SK-N-SH treated with all-trans-retinoic acid at 6 μM for 48 hours (cell line): ENCODE data around the gene SUGP2.

Experiments used
- ATAC-seq: fragments of 200-7000 bp; cut with Tn5 transposase; 3 replicates; pipeline ENCODE4 v1.9.1; 2020; ENCODE audit warnings: mild to moderate bottlenecking, moderate library complexity
- ARNTL ChIP-seq: fragments of 450-650 bp; formaldehyde crosslinking; IDR thresholded peaks from 2 replicates; pipeline ENCODE4 v1.5.0; 2020; ENCODE audit warnings: low read depth, mild to moderate bottlenecking, moderate library complexity, borderline replicate concordance
- BACH2 ChIP-seq: fragments of 250-450 bp; sonication (Bioruptor Pico); IDR thresholded peaks from 2 replicates; pipeline ENCODE4 v1.9.0; 2021; ENCODE audit warnings: mild to moderate bottlenecking, borderline replicate concordance
- CSDC2 ChIP-seq: fragments of 250-450 bp; sonication (Bioruptor Pico); IDR thresholded peaks from 2 replicates; pipeline ENCODE4 v1.5.0; 2020; ENCODE audit warnings: mild to moderate bottlenecking, moderate library complexity
- ESRRG ChIP-seq: fragments of 250-450 bp; sonication (Bioruptor Pico); IDR thresholded peaks from 2 replicates; pipeline ENCODE4 v1.6.1; 2021; ENCODE audit warnings: mild to moderate bottlenecking
- GLIS3 ChIP-seq: fragments of 250-450 bp; sonication (Bioruptor Pico); IDR thresholded peaks from 2 replicates; pipeline ENCODE4 v1.5.0; 2020; ENCODE audit warnings: mild to moderate bottlenecking, moderate library complexity
- ISL1 ChIP-seq: fragments of 250-450 bp; sonication (Bioruptor Pico); IDR thresholded peaks from 2 replicates; pipeline ENCODE4 v2.1.2; 2022; ENCODE audit warnings: mild to moderate bottlenecking, moderate library complexity
- OSR1 ChIP-seq: fragments of 250-450 bp; sonication (Bioruptor Pico); IDR thresholded peaks from 2 replicates; pipeline ENCODE4 v1.8.0; 2022; ENCODE audit warnings: moderate library complexity, mild to moderate bottlenecking, inconsistent platforms
- PATZ1 ChIP-seq: fragments of 250-450 bp; sonication (Bioruptor Pico); IDR thresholded peaks from 2 replicates; pipeline ENCODE4 v1.8.0; 2020; ENCODE audit warnings: mild to moderate bottlenecking, moderate library complexity, borderline replicate concordance
- POU6F1 ChIP-seq: fragments of 250-450 bp; sonication (Bioruptor Pico); IDR thresholded peaks from 2 replicates; pipeline ENCODE4 v1.8.0; 2021; ENCODE audit warnings: low read depth, mild to moderate bottlenecking, moderate library complexity, borderline replicate concordance
- PPARA ChIP-seq: fragments of 250-450 bp; sonication (Bioruptor Pico); IDR thresholded peaks from 2 replicates; pipeline ENCODE4 v1.5.0; 2020; ENCODE audit warnings: mild to moderate bottlenecking, borderline replicate concordance
- RARB ChIP-seq: fragments of 250-450 bp; sonication (Bioruptor Pico); IDR thresholded peaks from 2 replicates; pipeline ENCODE4 v1.8.0; 2021; ENCODE audit warnings: mild to moderate bottlenecking, moderate library complexity
- SNAI2 ChIP-seq: fragments of 250-450 bp; sonication (Bioruptor Pico); IDR thresholded peaks from 2 replicates; pipeline ENCODE4 v1.5.0; 2020; ENCODE audit warnings: mild to moderate bottlenecking, moderate library complexity
- TCF4 ChIP-seq: fragments of 250-450 bp; sonication (Bioruptor Pico); IDR thresholded peaks from 2 replicates; pipeline ENCODE4 v1.8.0; 2021; ENCODE audit warnings: mild to moderate bottlenecking, moderate library complexity, borderline replicate concordance
- TOX ChIP-seq: fragments of 250-450 bp; sonication (Bioruptor Pico); IDR thresholded peaks from 2 replicates; pipeline ENCODE4 v1.8.0; 2021; ENCODE audit warnings: mild to moderate bottlenecking, moderate library complexity, borderline replicate concordance
- ZFP3 ChIP-seq: fragments of 250-450 bp; sonication (Bioruptor Pico); IDR thresholded peaks from 2 replicates; pipeline ENCODE4 v1.5.0; 2020; ENCODE audit warnings: mild to moderate bottlenecking, moderate library complexity
- ZFP30 ChIP-seq: fragments of 450-650 bp; formaldehyde crosslinking; IDR thresholded peaks from 2 replicates; pipeline ENCODE4 v1.5.0; 2022; ENCODE audit warnings: mild to moderate bottlenecking, moderate library complexity
- ZNF565 ChIP-seq: fragments of 450-650 bp; formaldehyde crosslinking; conservative IDR thresholded peaks from 2 replicates; pipeline ENCODE4 v1.5.0; 2020; ENCODE audit warnings: low read depth, mild to moderate bottlenecking, moderate library complexity
- ZNF8 ChIP-seq: fragments of 450-650 bp; formaldehyde crosslinking; IDR thresholded peaks from 2 replicates; pipeline ENCODE4 v1.5.0; 2020; ENCODE audit warnings: mild to moderate bottlenecking, moderate library complexity
- TF ChIP-seq, protein P1 (sequence below): fragments of 250-450 bp; sonication (Bioruptor Pico); IDR thresholded peaks from 2 replicates; pipeline ENCODE4 v1.5.1; 2021; ENCODE audit warnings: mild to moderate bottlenecking, moderate library complexity
- TF ChIP-seq, protein P2 (sequence below): fragments of 250-450 bp; sonication (Bioruptor Pico); IDR thresholded peaks from 2 replicates; pipeline ENCODE4 v1.5.1; 2020; ENCODE audit warnings: low read depth, mild to moderate bottlenecking, moderate library complexity

The SUGP2 gene

GRCh38 chr19:18995804-18996241 is 37.5 kb downstream of the SUGP2 start (continued):
- TF ChIP-seq, protein P1, sequence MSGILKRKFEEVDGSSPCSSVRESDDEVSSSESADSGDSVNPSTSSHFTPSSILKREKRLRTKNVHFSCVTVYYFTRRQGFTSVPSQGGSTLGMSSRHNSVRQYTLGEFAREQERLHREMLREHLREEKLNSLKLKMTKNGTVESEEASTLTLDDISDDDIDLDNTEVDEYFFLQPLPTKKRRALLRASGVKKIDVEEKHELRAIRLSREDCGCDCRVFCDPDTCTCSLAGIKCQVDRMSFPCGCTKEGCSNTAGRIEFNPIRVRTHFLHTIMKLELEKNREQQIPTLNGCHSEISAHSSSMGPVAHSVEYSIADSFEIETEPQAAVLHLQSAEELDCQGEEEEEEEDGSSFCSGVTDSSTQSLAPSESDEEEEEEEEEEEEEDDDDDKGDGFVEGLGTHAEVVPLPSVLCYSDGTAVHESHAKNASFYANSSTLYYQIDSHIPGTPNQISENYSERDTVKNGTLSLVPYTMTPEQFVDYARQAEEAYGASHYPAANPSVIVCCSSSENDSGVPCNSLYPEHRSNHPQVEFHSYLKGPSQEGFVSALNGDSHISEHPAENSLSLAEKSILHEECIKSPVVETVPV (CRISPR knock-in tag) = no peak
- TF ChIP-seq ZNF565 (CRISPR knock-in tag) (no peak), ZFP3 (CRISPR knock-in tag) (no peak)
- TF ChIP-seq, protein P2, sequence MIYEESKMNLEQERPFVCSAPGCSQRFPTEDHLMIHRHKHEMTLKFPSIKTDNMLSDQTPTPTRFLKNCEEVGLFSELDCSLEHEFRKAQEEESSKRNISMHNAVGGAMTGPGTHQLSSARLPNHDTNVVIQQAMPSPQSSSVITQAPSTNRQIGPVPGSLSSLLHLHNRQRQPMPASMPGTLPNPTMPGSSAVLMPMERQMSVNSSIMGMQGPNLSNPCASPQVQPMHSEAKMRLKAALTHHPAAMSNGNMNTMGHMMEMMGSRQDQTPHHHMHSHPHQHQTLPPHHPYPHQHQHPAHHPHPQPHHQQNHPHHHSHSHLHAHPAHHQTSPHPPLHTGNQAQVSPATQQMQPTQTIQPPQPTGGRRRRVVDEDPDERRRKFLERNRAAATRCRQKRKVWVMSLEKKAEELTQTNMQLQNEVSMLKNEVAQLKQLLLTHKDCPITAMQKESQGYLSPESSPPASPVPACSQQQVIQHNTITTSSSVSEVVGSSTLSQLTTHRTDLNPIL (CRISPR knock-in tag) = no peak

GRCh38 chr19:18993115-18993514 is 40.2 kb downstream of the SUGP2 start:
- ATAC-seq = no peak
- no peak for TF ChIP-seq ZFP3 (CRISPR knock-in tag)
- TF ChIP-seq, protein P2 (CRISPR knock-in tag) = no peak
- no peak for TF ChIP-seq GLIS3 (CRISPR knock-in tag)
- no peak for TF ChIP-seq BACH2
- TF ChIP-seq TOX (CRISPR knock-in tag) = no peak
- TF ChIP-seq RARB (CRISPR knock-in tag) = no peak

DNA sequence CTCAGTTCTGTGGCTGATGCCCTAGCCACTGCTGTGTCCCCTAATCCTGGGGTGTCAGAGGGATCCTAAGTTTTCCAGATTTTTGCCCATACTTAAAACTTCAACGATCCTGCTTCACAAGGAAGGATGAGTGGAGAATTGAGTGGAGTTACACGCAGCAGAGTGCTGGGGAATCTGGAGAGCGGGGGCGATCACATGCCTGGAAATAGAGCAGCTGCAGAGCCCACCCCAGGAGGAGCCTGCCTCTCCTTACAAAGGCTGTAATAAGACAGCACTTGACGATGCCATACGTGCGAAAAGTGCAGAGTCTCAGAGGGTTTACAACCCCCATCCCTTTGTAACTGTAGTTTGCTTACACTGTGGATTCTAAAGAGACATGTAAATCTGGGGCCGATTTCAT is 40.6 kb downstream of the SUGP2 start:
- ATAC-seq = no peak
- TF ChIP-seq ZFP3 (CRISPR knock-in tag) (no peak), OSR1 (no peak), ISL1 (CRISPR knock-in tag) (no peak), PPARA (CRISPR knock-in tag) (no peak), ZNF565 (CRISPR knock-in tag) (no peak)
- TF ChIP-seq, protein P2 (CRISPR knock-in tag) = no peak
- TF ChIP-seq, protein P1 (CRISPR knock-in tag) = no peak

- ATAC-seq = no peak
- TF ChIP-seq OSR1 (no peak), POU6F1 (CRISPR knock-in tag) (no peak), ISL1 (CRISPR knock-in tag) (no peak), ZNF8 (CRISPR knock-in tag) (no peak), TOX (CRISPR knock-in tag) (no peak), ARNTL (CRISPR knock-in tag) (no peak), ESRRG (no peak), TCF4 (CRISPR knock-in tag) (no peak), ZFP30 (CRISPR knock-in tag) (no peak), SNAI2 (CRISPR knock-in tag) (no peak), CSDC2 (CRISPR knock-in tag) (no peak), PATZ1 (CRISPR knock-in tag) (no peak), RARB (CRISPR knock-in tag) (no peak)
- TF ChIP-seq, protein P1 (CRISPR knock-in tag) = no peak
- TF ChIP-seq, protein P2 (CRISPR knock-in tag) = no peak
Observed at GRCh38 chr19:18991468-18991867, 41.8 kb downstream of the SUGP2 start.
